Glomerular endothelial cell (primary cell): ENCODE data around the gene TBC1D14. TPM values are rescaled to one million over a fixed set of nuclear protein-coding genes. Genes with fewer than 3 reads are reported as not detected.
A peak's percentile ranks its signal among the peaks of the same experiment; 100 is the strongest.

Source experiments
- DNase-seq: peaks from one replicate; pipeline ENCODE4 v3.0.0-alpha.2; 2011; ENCODE audit warnings: low read depth, low spot score; ENCODE audit errors: extremely low read depth
- total RNA-seq: library from RNA; depleted of rRNA; stranded (reverse); fragments of >200 nt; gene quantifications from 2 replicates; pipeline ENCODE4 v1.2.3, GENCODE V29; 2015

The TBC1D14 gene
- total RNA-seq, 1 donor from 2014 or later, result 22.0 TPM

DNA sequence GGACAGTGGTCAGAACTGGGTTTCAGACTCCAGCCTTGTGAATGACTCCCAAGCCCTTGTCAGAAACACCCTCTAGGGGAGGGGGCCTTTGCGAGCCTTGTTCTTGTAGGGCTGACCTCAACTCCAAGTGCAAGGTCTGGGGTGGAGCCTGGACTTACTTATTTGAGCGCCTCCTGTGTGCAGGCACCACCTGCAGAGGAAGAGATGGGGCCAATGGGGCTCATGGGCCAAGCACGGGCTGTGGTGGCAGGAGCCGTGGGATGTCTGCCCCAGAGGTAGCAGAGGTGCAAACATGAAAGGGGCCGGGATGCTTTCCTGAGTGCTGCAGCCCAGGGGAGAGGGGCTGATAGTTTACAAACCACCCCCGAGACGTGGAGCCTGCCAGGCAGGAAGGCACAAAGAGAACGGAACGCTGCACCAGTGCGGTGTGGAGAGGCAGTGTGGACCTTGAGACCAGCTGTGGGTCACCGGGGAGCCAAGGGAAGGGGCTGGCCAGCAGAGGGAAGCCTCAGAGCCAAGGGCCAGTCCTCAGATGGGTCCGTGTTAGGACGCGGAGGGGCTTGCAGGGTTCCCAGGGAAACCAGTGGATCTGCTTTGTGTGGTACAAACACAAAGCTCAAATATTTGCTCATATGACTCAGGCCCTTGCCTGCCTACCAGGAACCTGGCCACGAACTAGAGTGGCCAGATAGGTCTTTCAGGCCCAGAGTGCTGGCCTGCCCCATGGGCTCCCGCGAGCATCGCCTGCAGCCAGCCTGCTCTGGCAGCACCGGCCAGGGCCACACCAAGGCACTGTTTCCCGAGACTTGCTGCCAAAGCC is 124.8 kb downstream of the TBC1D14 start:
- DNase-seq, result no peak

DNA sequence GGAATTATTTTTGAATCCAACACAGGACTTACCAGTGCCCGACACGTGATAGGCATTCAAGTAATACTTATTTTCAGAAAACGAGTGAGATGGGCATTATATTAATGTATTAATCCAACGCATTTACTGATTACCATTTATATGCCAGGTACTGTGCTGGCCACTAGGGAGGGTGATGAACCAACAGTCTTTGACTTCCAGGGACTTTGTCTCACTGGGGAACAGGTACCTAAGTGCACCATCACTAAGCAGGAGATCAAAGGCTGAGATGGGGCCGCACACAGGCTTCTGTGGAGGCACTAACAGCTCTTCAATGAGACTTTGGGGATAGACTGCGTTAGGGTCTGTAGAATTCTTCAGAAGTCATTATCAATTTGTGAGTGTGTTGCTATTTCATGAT is 127.8 kb downstream of the TBC1D14 start:
- no peak for DNase-seq

DNA sequence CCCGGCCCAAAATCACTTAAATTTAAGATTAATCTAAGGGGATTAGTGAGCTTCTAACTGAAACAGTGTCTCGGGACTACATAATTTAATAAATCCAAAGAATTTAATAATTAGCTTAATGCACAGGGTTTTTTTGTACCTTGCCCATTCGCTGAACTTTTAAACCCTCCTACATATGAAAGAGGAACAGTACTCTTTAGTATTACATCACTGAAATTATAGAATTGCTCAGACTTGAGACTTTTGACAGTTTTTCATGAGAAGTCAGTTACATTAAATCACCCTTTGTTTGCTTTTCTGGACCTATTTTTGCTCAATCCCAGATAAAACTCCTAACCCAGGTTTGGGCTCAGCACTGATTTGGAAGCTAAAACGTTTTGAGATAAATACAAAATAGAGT is 131.1 kb downstream of the TBC1D14 start:
- DNase-seq, result no peak

DNA sequence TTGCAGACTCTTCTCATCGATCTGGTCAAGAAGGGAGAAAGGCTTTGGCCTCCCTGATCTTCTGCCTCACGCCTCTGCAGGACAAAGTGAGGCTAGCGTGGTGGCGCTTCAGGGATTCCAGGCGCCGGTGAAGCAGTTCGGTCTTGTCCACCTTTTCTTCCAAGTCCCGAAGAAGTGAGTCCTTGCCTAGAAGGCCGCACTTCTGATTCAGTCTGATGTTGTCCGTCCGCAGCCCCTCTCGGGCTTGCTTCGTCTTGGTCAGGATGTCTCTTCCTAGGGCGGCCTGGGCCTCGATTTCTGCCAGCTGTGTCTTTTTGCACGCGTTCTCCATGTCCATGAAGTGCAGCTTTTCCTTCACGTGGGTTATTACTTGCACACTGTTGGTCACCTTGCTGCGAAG is 131.6 kb downstream of the TBC1D14 start:
- no peak for DNase-seq

DNA sequence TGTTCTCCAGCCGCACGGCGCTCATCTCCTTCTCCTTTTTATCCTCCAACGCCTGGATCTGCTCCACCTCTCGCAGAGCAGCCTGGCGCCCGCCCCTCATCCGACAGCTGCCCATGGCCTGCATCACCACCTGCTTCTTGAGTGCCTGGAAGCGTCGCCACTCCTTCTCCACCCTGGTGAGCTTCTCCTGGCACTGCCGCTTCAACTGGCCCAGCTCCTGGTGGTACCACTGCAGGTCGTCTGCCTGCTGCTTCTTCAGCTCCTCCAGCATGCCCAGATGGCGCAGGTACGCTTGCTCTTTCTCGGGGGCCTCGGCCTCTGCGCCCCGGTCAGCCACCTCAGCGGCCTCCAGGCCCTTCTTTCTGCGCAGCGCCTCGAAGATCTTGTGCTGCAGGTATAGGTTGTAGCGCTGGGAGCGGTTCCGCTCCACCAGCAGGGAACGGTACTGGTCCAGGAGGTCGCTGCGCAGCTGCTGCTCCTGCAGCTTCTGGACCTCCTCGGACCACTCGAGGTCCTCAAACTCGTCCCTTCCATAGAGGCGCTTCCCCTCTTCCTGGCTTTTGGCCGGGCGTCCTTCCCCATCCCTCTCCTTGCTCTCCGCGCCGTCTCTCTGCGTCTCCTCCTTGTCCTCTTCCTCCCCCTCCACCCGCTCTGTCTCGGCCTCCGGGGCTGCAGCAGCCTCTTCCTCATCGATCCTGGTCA is 132.3 kb downstream of the TBC1D14 start:
- DNase-seq, result no peak

DNA sequence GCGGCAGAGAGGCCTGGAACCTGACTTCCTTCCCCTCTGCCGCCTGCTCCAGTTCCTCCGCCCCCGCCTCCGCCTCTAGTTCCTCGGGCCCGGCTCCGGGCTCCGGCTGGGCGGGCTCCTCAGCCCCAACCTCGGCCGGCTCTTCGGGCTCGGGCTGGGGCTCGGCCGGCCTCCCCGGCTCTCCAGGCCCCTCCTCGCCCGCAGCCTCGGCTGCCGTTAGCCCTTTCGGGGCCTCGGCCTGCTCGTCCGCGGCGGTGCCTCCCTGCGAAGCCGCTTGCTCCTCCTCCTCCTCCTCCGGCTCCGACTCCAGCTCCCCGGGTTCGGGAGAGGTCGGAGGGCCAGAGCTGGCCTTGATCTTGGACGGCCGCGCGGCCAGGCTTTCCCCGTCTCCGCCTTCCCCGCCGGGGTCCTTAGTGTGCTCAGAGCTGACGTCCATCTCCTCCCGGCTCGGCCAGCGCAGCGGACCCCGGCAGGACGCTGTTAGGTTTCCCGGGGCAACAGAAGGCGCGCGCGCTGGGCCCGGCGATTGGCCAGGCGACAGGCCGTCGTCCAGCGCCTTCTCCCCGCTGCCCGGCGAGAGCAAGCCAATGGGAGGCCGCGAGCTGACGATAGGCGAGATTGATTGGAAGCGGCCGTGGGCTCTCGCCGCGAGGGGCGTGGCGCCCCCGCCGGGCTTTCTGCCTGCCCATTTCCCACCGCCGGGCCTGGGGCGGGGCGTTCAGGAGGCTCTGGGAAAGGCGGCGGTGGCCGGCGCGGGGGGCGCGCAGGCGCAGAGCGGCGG is 133.1 kb downstream of the TBC1D14 start:
- peak; percentile 61 for DNase-seq

DNA sequence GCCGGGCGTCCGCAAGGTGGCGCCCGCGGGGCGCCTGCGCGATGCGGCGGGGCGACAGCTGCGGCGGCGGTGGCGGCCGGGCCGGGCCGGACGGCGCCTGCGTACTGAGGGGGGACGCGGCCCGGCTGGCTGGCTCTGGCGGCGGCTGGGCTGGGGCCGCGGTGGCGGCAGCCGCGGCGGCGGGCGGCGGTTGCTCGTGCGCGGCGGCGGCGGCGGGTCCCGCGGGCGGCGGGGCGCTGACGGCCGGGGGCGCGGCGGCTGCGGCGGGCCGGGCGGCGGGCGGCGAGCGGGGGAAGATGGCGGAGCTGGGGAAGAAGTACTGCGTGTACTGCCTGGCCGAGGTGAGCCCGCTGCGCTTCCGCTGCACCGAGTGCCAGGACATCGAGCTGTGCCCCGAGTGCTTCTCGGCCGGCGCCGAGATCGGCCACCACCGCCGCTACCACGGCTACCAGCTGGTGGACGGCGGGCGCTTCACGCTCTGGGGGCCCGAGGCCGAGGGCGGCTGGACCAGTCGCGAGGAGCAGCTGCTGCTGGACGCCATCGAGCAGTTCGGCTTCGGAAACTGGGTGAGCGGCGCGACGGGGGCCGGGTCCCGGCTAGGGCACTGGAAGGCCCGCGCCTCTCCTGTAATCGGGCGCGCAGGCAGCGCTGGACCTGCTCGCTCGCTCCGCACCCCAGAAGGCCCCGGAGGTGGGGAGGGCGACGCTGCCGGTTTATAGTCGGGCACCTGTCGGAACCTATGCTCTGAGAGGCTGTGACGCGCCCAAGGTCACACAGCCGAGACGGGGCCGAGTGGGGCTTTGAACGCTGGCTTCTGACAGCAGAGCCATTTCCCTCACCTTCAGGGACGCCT is 133.9 kb downstream of the TBC1D14 start, which contains the start of gene TADA2B:
Gene TADA2B, plus strand, starts transcription at position 89 of the 853 bp plus-strand sequence. Its CDS starts 208 bp downstream, at position 297.
- no peak for DNase-seq

DNA sequence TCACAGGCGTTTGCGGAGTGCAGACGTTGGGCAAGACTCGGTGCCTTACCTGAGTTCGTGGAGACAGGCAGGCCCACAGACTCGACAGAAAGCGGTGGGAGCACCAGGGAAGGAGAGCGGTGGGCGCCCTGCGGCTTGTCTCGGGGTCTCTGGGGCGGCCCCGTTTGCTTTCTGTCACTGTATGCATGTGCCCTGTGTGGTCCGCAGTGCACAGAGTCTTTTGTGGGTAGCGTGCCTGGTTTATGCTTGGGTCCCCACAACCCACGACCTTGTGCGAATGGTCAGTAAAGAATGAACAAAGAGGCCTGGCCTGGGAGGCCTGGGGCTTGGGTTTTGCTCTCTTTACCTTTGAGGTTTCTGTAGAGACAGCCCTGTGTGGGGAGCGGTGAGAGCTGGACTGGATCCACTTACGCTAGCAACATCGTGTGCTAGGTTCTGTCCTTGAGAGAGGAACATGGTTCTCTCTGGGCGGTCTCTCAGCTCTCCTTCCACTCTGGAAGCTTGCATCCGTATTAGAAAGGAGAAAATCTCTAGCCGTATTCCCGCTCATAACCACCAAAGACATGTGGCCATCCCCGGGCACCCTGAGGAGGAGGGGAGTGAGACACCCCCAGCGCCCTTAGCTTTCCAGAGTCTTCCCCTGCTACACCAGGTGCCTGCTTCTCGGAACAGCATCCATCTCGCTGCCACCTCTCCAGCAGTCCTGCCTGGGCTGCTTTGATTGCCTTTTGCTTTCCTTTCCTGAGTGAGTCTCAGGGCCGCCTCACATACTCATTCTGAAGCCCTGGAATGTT is 134.7 kb downstream of the TBC1D14 start:
- no peak for DNase-seq

DNA sequence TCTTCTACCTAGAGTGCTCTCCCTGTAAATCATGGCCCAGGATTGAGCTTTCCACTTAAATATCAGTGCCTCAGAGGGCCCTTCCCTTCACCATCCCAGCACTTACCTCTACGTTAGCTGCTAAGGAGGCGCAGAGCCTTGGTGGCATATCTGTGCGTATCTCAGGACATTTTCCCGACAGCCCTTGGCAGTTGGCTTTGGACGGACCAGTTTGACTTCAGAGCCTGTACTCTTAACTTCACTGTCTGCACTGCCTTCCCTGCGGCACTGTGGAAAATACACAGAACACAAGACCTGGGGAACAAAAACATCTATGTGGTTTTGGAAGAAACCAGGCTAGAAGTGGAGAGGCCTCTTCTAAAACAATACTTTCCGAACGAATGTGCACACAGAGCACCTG is 135.9 kb downstream of the TBC1D14 start:
- no peak for DNase-seq

DNA sequence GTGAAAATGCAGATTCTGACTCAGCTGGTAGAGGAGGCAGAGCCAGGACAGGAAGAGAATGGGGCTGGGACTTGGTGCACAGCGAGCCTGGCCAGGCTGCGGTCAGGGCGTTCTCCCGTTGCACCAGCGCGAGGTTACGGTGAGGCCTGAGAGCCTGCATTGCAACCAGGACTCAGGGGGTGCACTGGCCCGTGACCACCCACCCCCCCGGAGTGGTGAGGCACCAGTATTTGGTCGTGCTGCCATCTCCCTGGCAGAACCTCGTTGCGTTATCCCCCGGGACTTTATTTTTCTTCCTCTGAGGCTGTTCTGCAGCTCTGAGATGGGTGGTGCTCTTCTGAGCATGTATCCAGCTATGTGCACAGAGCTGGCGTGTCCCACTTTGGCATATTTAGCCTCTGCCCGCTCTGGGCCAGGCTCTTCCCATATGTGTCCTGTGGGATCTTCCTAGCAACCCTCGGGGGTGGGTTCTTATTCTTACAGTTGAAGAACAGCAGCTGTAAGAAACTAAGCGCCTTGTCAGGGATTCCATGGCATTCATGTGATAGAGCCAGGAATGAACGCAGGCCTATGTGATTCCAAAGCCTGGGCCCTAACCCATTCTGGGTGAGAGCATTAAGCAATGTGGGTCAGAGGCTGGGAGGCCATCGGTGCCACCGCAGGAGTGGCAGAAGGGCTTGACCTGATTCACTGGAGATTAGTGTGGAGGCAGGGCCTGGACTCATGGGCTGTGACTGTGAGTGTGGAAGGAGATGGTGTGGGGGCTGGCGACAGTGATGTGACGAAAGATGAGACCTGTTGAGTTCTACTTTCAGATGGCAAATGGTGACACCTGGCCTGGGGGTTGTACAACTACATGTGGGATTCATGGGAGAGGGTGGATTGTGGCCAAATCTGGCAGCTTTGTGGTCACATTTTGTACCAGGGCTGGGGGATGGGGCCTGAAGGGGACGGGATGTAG is 136.6 kb downstream of the TBC1D14 start:
- DNase-seq, result no peak

DNA sequence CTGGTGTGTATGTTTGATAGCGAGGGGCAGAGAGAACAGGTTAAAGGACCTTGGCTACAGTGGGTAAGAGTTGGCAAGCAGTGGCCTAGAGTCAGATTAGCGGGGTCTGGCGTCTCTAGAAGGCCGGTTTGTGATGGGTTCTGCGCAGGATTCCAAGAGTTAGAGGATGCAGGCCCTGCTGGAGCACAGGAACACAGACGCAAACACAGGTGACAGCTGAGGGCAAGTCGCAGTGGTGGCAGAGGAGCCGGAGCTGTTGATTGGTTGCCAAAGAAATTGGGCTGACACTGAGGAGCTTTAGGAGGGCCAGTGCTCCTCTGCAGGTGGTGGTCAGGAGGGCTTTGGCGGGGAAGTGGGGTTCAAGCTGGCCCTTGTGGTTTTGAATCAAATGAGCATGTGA is 137.3 kb downstream of the TBC1D14 start:
- no peak for DNase-seq

DNA sequence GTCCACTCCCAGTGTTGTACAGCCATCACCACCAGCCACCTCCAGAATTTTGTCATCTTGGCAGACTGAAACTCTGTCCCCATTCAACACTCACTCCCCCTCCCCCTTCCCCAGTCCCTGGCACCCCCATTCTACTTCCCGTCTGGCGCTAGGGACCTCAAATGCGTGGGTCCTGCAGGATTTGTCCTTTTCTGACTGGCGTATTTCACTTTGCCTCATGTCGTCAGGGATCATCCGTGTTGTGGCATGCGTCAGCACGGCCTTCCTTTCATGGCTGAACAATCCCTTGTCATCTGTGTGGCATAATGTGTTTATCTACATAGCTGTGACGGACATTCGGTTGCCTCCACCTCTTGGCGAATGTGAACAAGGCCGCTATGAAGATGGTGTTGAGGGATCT is 139.0 kb downstream of the TBC1D14 start:
- DNase-seq, result no peak

DNA sequence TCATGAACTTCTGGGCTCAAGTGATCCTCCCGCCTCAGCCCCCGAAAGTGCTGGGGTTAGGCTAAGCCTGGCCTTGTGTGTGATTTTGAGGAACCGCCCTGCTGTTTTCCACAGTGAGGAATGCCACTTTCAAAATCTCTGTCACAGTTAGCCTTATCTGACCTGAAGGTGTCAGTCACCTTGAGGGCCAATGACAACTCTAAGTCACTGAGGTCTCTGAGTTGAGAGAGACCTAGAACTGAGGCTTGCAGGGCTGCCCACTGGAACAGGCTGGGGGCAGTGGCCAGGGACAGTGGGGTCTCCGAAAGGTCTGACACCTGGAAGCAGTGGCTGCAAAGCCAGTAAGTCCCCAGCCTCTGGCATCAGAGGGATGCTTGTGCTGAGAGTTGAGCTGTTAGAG is 139.7 kb downstream of the TBC1D14 start:
- no peak for DNase-seq

DNA sequence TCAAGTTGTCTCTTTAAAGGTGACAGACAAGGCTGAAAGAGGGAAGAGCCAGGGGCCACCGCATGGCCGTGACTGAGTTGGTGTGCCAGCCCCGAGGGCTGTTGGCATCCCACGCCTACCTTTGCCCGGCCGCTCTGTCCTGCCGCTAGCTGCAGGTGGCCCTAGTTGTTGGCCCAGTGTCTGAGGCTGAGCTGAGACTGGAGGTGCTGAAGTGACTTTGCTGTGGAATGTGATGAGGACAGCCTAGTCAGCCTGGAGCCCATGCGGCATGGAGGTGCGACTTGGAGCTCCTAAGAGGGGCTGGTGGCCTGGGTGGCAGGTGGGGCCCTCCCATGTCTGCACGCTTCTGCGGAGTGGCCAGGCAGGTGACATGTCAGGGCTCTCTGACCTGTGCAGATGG is 140.1 kb downstream of the TBC1D14 start:
- DNase-seq, result no peak

DNA sequence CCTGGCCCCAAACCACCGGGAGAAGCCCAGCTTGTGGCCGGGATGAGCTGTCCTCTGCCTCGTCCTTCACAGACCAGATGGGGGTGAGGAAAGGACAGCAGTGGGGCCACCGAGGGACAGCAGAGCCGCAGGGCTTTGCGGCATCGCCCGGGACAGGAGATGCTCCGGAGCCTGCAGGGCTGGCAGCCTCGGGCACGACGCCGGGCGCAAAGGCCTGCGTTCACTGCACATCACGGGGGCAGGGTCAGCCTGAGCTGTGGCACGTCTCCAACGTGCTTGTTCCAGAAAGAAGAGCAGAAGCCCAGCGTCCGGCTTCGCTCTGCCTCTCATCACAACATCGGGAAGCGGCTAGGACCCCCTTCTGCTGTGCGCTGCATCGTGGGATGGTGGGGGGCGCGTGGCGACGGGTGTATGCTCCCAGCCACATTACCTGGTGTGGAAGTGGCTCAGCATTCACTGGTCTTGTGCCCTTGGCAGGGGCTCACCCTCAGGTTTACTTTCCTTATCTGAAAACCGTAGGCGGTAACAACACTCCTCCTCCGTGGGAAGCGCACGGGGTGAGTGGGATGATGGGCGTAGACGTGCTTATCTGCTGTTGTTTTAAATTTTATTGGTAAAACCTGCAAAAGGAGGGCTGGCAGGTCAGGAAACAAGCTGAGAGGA is 141.0 kb downstream of the TBC1D14 start:
- DNase-seq, result no peak

DNA sequence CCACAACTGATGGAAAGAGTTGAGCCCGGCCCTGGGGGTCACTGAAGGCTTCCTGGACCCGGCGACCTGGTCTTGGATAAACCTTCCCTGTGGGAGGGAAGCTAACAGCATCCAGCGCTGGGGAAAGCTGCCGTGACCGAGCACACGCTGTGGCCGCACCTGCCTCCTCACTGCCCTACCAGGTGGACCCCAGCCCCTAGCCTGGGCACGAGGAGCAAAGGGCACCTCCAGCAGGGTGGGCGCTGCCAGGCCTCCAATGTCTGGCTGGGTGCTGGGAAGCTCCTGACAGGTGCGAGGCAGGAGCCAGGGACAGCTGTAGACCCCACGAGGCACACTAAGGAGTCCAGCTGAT is 141.5 kb downstream of the TBC1D14 start:
- DNase-seq, result no peak

DNA sequence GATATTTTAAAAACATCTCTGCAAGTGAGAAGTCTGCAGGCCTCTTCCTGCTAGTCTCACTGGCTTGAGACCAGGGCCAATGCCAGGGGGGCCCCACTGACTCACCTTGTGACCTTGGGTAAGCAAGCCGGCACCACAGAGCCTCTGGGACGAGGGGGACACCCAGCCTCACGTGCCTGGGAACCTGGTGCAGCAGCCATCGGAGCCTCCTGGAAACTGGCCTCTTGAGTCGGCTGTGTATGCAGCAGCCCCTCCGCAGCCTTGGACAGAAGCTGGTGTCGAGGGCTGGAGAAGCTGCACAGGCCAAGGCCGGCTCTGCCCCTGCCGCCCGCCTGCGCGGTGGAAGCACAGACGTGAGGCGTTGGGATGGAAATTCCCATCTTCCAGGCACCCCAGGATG is 142.3 kb downstream of the TBC1D14 start:
- no peak for DNase-seq

DNA sequence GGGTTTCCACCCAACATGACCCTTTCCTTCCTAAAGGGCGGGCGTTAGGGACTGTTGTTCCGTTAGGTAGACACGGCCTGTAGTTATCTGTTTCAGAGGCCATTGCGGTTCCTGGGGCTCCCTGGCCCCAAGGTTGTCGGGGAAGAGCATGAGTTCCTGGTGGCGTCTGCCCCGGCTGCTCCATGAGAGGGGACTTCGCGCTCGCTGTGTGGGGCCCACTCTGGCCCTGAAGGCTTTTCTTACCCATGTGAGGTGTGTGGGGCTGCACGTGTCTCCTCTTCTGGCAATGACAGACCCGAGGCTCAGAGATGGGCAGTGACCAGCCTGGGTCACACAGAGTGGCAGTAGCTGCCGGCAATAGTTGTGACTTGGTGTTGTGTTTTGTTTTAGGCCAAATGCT is 142.7 kb downstream of the TBC1D14 start:
- DNase-seq, result no peak
